ENCODE data around the gene RNF217.

Gene RNF217

DNA sequence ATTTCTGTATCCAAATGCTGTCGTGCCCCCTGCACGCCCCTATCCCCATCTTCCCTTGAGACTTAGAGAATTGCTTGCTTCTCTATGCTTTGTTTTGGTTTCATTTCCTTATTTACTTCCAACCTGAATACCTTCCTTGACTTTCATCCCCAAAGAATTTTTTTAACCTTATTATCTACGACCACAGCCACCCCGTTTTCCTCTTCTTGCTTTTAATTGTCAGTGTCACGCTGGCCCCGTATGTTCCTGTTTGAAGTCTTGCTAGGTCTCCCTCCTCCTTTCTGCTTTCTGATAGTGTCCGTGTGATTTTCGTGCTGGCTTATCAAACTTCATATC lies 40.1 kb downstream of the RNF217 start:
- Histone ChIP-seq H3K4me3 (ENCODE audit: low read depth, low read length) (peak overlapping the region; percentile 36), H3K36me3 (ENCODE audit: control insufficient read depth, insufficient read depth, low read length) (no peaks in the 10 kb centered on the region), H3K27ac (peak overlapping the region; percentile 85), H2AFZ (no peak overlapping the region), H3K4me1 (peaks cover 52% of the 10 kb centered on the region), H3K4me2 (ENCODE audit: low read length) (peak overlapping the region; percentile 66), H3K79me2 (peaks cover 15% of the 10 kb centered on the region), H3K9ac (no peak overlapping the region), H3K27me3 (ENCODE audit: control insufficient read depth, insufficient read depth, low read length) (no peaks in the 10 kb centered on the region), H3K9me3 (ENCODE audit: control insufficient read depth, low read length) (no peaks in the 10 kb centered on the region)
- TF ChIP-seq, protein P1, sequence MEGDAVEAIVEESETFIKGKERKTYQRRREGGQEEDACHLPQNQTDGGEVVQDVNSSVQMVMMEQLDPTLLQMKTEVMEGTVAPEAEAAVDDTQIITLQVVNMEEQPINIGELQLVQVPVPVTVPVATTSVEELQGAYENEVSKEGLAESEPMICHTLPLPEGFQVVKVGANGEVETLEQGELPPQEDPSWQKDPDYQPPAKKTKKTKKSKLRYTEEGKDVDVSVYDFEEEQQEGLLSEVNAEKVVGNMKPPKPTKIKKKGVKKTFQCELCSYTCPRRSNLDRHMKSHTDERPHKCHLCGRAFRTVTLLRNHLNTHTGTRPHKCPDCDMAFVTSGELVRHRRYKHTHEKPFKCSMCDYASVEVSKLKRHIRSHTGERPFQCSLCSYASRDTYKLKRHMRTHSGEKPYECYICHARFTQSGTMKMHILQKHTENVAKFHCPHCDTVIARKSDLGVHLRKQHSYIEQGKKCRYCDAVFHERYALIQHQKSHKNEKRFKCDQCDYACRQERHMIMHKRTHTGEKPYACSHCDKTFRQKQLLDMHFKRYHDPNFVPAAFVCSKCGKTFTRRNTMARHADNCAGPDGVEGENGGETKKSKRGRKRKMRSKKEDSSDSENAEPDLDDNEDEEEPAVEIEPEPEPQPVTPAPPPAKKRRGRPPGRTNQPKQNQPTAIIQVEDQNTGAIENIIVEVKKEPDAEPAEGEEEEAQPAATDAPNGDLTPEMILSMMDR (IDR thresholded peaks at IDR 0.05): no peak

DNA sequence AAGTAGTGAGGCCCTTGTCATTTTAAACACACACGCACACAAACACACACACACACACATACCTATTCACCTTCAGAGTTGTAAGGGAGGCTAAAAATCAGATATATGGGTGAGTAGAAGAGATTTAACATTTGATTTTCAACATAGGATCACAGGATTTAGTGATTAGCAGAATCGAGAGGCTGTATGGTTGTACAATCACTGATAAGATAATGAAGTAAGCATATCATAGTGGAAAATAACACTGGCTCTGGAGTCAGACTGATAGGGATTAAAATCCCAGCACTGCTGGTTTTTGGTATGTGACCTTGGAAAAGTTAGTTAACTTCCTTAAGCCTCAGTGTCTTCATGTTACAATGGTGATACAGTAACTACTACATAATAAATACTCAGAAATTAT lies 40.8 kb downstream of the RNF217 start:
- H3K36me3 ChIP-seq (ENCODE audit: control insufficient read depth, insufficient read depth, low read length): no peaks in the 10 kb centered on the region
- peaks cover 18% of the 10 kb centered on the region for H3K79me2 ChIP-seq
- H3K4me1 ChIP-seq: peaks cover 48% of the 10 kb centered on the region
- H3K4me3 ChIP-seq (ENCODE audit: low read depth, low read length): peak overlapping the region; percentile 36
- TF ChIP-seq, protein P1 (IDR thresholded peaks at IDR 0.05): no peak
- no peak overlapping the region for H2AFZ ChIP-seq
- H3K9me3 ChIP-seq (ENCODE audit: control insufficient read depth, low read length): no peaks in the 10 kb centered on the region
- H3K4me2 ChIP-seq (ENCODE audit: low read length): peak overlapping the region; percentile 66
- peak overlapping the region; percentile 85 for H3K27ac ChIP-seq
- H3K27me3 ChIP-seq (ENCODE audit: control insufficient read depth, insufficient read depth, low read length): no peaks in the 10 kb centered on the region
- no peak overlapping the region for H3K9ac ChIP-seq

DNA sequence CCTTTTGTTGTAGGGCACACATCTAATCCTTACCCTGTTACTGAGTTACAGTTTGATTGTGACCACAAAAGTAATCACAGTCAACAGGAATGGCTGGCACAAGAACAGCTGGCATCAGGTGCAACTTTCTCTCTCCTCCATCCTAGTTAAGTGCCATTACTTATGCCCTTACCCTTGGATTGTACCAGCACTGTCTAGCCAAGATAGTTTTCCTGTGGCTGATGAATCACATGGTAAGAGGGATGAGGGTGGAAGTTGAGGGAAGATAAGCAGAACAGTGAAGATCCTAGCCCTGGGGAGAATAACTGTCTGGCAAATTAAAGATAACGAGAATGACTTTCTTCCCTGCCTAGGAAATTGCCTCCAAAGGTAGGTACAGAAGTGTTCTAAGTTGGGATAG lies 42.0 kb downstream of the RNF217 start:
- no peaks in the 10 kb centered on the region for H3K9me3 ChIP-seq (ENCODE audit: control insufficient read depth, low read length)
- H2AFZ ChIP-seq: no peak overlapping the region
- peaks cover 23% of the 10 kb centered on the region for H3K79me2 ChIP-seq
- peak overlapping the region; percentile 34 for H3K4me2 ChIP-seq (ENCODE audit: low read length)
- H3K9ac ChIP-seq: no peak overlapping the region
- peak overlapping the region; percentile 43 for H3K4me3 ChIP-seq (ENCODE audit: low read depth, low read length)
- no peaks in the 10 kb centered on the region for H3K36me3 ChIP-seq (ENCODE audit: control insufficient read depth, insufficient read depth, low read length)
- TF ChIP-seq, protein P1 (IDR thresholded peaks at IDR 0.05): no peak
- H3K4me1 ChIP-seq: peaks cover 55% of the 10 kb centered on the region
- H3K27ac ChIP-seq: peak overlapping the region; percentile 85
- H3K27me3 ChIP-seq (ENCODE audit: control insufficient read depth, insufficient read depth, low read length): no peaks in the 10 kb centered on the region

DNA sequence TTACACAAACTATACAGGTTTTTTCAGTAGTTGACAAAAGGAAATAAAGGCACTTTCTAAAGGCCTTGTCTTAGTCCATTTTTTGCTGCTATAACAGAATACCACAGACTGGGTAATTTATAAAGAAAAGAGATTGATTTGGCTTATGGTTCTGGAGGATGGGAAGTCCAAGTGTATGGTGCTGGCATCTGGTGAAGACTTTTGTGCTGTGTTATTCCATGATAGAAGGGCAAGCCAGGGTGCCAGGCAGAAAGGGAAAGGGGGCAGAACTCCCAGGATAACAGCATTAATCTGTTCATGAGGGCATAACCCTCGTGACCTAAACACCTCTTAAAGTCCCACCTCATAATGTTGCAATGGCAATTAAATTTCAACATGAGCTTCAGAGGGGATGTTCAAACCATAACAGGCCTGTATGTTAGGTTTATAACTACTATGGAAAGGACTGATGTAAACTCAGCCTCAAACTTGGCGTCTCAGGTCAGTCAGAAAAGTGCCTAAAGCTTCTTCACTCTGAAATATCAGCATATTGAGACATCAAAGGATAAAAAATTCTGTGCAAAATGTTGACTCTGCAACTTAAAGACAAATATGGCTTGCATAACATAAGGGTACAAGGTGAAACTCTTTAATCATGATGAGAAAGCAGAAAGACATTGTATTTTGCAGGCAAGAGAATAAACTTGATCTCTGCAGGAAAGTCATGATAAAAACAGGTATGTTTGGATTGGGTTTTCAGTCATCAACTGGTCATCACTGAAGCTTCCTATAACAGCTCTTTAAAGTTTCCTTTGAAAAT lies 42.8 kb downstream of the RNF217 start:
- H3K9me3 ChIP-seq (ENCODE audit: control insufficient read depth, low read length): no peaks in the 10 kb centered on the region
- peak overlapping the region; percentile 43 for H3K4me3 ChIP-seq (ENCODE audit: low read depth, low read length)
- no peaks in the 10 kb centered on the region for H3K36me3 ChIP-seq (ENCODE audit: control insufficient read depth, insufficient read depth, low read length)
- H3K9ac ChIP-seq: no peak overlapping the region
- peak overlapping the region; percentile 85 for H3K27ac ChIP-seq
- H2AFZ ChIP-seq: no peak overlapping the region
- peaks cover 57% of the 10 kb centered on the region for H3K4me1 ChIP-seq
- peak overlapping the region; percentile 62 for H3K4me2 ChIP-seq (ENCODE audit: low read length)
- no peaks in the 10 kb centered on the region for H3K27me3 ChIP-seq (ENCODE audit: control insufficient read depth, insufficient read depth, low read length)
- peaks cover 23% of the 10 kb centered on the region for H3K79me2 ChIP-seq
- TF ChIP-seq, protein P1 (IDR thresholded peaks at IDR 0.05): no peak

DNA sequence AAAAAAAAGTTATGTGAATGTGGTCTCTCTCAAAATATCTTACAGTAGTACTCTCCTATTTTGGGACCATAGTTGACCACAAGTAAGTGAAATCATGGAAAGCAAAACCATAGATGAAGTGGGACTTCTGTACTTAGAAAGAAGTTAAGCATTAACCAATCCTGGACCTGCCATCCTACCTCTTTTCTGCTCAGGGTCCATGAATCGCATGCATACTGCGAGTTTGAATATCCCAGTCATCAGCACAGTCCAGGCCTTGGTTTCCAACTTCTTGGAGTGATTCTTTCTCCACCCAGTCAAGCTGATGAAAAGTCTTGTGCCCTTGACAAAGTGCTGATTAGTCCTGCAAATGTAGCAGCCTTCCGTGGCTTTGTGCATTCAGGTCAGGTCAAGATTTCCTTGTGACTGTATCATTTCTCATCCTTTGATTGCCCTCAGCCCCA lies 46.0 kb downstream of the RNF217 start:
- TF ChIP-seq, protein P1 (IDR thresholded peaks at IDR 0.05): no peak

More for the DNA sequence above, 46.0 kb downstream of the RNF217 start:
- H3K36me3 ChIP-seq (ENCODE audit: control insufficient read depth, insufficient read depth, low read length): no peaks in the 10 kb centered on the region
- peak overlapping the region; percentile 41 for H3K4me3 ChIP-seq (ENCODE audit: low read depth, low read length)
- no peak overlapping the region for H3K9ac ChIP-seq
- no peak overlapping the region for H2AFZ ChIP-seq
- H3K27me3 ChIP-seq (ENCODE audit: control insufficient read depth, insufficient read depth, low read length): no peaks in the 10 kb centered on the region
- H3K27ac ChIP-seq: peak overlapping the region; percentile 70
- H3K9me3 ChIP-seq (ENCODE audit: control insufficient read depth, low read length): no peaks in the 10 kb centered on the region
- H3K79me2 ChIP-seq: peaks cover 39% of the 10 kb centered on the region
- H3K4me1 ChIP-seq: peaks cover 49% of the 10 kb centered on the region
- peak overlapping the region; percentile 67 for H3K4me2 ChIP-seq (ENCODE audit: low read length)
